HG02885 (cell line): ENCODE results near the gene AP2M1.

Experiments used
- ATAC-seq: cut with Tn5 transposase; IDR thresholded peaks from one replicate; pipeline ENCODE4 v1.9.1; 2021; ENCODE audit warnings: mild to moderate bottlenecking; ENCODE audit not compliant: unreplicated experiment, poor library complexity

AP2M1 gene

DNA sequence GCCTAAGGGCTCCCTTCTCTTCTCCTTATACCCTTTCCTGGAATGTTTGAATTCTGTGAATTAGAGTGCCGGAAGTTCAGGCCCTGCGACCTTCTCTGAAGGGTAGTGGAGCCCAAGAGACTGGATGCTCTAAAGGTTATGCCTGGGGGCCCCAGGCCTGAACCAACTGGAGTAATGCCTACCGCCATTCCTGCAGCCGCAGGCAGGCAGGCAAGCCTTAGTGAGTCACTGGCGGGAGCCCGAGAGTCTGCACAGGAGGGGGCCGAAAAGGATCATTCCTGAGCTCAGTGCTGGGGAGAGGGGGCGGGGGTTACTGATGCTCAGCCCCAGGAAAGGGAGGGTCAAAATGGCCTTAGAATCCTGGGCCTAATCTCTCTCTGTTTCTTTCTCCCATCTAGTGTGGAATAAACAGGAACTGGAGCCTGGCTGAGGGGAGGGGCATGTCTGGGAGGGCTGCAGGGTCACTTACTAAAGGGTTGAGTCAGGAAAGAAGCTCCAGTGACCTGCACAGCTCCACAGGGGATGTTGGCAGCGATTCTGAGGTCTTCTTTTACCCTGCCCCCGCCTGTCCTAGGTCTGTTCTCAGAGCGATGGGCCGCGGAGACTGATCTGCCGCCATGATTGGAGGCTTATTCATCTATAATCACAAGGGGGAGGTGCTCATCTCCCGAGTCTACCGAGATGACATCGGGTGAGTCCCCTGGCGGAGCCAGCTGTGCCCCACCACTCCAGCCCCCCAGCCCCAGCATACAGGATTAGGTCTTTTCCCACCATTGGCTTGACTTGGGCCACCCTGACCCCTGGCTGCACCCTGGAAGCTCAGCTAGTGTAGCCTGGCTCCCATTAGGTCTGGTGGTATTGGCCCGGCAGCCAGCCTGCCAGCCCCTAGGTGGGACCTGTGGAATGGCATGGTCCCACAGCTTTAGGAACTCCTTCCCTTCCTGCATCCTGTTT, 2.0 kb downstream of the AP2M1 start:
- ATAC-seq = no peak

DNA sequence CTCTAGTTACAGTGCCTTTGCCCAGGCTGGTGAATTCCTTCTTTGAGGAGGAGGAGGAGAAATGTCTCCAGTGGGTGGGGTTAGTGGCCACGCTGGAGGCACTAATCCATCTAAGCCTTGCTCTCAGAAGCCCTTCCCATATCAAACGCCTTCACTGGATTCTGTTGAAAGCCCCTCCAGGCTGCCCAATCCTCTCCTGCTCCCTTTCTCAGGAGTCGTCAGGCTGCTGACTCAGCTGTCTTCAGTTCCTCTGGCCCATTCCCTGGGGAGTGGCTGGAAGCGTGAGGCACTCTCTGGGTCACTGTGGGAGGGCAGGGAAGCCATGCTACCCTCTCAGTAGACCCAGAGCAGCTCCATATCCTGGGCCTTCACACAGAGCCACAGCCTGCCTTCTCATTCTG, 2.7 kb downstream of the AP2M1 start:
- ATAC-seq = no peak

DNA sequence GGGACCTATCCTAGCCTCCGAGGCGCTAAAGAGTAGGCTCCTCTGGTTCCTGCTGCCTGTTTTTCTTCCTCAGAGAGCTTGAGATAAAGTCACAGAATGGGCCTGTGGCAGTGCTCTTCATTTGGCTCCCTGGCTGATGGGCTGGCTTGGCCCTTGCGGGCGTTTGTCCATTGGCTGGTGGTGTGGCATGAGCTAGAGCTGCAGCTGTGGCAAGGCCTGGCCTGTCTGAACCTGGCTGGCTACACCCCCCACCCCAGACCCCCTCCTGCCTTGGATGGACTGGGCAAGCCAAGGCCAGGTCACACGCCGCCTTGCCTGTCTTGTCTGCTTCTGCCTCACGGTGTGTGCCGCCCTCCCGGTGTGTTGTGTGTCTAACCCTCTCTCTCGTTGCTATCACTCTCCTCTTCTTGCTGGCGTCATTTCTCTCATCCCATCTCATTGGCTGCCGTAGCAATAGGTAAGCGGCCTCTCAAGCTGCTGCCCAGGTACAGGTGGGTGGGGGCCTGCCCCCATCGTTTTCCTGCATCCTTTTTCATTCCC, 3.2 kb downstream of the AP2M1 start:
- ATAC-seq = no peak

DNA sequence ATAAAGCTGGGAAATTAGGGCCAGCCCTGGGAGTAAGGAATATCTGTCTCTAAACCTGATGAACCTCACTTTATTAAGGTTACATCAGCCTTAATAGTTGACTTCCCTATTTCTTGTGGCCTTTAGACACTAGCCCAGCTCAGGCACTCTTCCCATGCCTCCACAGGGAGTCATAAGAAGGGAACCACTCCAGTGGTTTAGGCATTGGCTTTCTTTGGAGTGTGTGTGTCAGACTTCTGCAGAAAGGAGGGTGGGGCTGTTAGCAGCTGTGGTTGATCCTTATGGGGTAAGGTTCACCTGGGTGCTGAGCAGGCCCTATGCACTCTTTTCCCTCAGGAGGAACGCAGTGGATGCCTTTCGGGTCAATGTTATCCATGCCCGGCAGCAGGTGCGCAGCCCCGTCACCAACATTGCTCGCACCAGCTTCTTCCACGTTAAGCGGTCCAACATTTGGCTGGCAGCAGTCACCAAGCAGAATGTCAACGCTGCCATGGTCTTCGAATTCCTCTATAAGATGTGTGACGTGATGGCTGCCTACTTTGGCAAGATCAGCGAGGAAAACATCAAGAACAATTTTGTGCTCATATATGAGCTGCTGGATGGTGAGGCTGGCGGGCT, 4.0 kb downstream of the AP2M1 start:
- ATAC-seq = no peak

DNA sequence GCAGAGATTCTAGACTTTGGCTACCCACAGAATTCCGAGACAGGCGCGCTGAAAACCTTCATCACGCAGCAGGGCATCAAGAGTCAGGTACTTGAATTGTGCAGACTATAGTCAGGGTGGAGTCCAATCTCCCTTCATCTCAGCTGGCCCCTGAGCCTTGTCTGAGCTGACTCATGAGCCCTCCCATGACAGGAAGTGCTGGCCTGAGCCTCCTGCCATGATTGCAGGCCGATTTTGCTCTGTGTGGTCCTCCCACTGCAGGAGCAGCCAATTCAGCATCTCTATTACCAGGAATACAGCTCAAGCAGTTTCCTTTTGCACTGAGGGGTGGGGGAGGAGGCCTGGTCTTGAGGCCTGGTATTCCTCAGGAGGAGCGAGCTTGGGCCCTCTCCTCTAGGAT, 5.5 kb downstream of the AP2M1 start:
- no peak for ATAC-seq

GRCh38 chr3:184181596-184181995, 6.9 kb downstream of the AP2M1 start:
- no peak for ATAC-seq

DNA sequence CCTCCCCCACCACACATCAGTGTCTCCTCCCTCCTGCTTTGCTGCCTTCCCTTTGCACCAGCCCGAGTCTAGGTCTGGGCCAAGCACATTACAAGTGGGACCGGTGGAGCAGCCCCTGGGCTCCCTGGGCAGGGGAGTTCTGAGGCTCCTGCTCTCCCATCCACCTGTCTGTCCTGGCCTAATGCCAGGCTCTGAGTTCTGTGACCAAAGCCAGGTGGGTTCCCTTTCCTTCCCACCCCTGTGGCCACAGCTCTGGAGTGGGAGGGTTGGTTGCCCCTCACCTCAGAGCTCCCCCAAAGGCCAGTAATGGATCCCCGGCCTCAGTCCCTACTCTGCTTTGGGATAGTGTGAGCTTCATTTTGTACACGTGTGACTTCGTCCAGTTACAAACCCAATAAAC, 9.0 kb downstream of the AP2M1 start:
- no peak for ATAC-seq

DNA sequence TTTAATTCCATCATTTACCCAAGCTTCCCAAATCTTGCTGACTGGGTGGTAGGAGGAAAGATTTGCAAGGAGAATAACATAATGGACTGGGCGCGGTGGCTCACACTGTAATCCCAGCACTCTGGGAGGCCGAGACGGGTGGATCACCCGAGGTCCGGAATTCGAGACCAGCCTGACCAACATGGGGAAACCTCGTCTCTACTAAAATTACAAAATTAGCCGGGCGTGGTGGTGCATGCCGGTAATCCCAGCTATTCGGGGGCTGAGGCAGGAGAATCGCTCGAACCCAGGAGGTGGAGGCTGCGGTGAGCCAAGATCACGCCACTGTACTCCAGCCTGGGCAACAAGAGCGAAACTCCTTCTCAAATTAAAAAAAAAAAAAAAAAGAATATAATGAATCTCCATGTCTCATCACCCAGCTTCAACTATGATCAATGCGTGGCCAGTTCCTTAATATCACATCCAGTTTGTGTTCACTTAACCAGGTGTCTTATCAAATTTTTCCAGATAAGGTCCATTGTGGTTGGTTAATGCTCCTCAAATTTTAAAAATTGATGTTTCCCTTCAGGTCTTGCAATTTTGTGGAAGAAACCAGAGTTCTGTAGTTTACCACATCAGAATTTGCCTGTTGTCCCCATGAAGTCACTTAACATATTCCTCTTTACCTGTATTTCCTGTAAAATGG, 10.0 kb downstream of the AP2M1 start:
- no peak for ATAC-seq

DNA sequence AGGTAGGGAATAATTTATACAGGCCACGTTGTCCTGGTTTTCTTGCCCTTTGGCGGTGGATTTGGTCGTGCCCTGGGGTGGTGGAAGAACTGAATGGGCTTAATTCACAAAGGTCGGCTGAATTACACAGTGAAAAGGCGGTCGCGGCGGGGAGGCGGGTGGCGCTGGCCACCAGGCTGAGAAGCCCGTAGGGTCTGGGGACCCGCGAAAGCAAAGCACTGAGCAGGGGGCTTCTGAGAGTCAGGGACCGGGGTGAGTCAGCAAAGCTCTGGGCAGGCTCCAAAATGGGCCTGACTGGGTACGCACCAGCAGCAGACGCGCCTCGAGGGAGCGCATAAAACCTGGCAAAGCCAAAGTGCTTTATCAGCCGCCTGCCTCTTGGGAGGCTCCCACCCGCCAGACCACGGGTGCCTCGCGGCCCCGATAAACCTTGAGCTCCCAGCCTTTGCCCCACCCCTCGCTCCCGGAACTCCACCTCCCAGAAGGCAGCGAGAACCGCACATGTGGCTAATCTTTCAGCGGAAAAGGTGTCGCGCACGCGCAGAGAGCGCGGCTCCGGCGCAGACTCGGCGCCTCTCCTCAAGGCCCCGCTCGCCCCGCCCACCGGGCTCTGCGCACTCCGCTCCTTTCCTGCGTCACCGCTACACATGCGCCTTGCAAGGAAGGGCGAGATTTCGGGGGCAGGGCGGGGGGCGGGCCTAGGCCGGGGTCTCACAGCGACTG, 11.0 kb downstream of the AP2M1 start:
- ATAC-seq = peak; percentile 94

GRCh38 chr3:184186184-184186901, 11.7 kb downstream of the AP2M1 start, which contains the start of gene ABCF3:
TSS of gene ABCF3 (plus strand) at chr3:184186199. CDS start at chr3:184186208, 9 bp downstream.
- ATAC-seq = peak; percentile 23

- ATAC-seq = no peak
Observed at GRCh38 chr3:184186902-184187207, 12.2 kb downstream of the AP2M1 start.

DNA sequence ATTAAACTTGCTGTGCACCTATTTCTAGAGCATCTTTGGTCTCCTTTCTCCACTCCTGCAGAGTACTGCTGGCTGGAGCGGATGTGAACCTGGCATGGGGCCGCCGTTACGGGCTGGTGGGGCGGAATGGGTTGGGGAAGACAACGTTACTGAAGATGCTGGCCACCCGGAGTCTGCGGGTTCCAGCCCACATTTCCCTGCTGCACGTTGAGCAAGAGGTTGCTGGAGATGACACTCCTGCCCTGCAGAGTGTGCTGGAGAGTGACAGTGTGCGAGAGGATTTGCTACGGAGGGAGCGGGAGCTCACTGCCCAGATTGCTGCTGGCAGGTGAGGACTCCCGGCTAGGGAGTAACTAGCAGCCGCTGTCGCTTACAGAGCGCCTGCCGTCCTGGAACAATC, 13.4 kb downstream of the AP2M1 start:
- ATAC-seq = no peak

GRCh38 chr3:184189421-184189820, 14.8 kb downstream of the AP2M1 start:
- no peak for ATAC-seq

DNA sequence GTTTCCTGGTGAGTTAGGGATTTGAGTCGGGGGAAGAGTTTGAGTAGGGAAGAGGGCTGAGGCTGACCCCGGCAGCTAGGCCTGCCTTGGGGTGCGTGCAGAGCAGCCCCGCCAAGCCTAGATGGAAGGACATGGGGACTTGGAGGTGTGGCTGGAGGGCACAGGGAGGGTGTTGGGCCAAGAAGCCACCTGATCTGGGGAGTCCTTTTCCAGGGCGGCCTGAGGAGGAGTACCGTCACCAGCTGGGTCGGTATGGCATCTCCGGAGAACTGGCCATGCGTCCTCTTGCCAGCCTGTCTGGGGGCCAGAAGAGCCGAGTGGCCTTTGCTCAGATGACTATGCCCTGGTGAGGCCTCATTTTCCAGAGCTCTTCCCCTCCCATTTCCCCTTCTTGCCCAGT, 18.2 kb downstream of the AP2M1 start:
- ATAC-seq = no peak

- ATAC-seq = no peak
Observed at GRCh38 chr3:184193991-184194539, 19.4 kb downstream of the AP2M1 start.

- no peak for ATAC-seq
Observed at GRCh38 chr3:184196536-184196935, 21.9 kb downstream of the AP2M1 start.

DNA sequence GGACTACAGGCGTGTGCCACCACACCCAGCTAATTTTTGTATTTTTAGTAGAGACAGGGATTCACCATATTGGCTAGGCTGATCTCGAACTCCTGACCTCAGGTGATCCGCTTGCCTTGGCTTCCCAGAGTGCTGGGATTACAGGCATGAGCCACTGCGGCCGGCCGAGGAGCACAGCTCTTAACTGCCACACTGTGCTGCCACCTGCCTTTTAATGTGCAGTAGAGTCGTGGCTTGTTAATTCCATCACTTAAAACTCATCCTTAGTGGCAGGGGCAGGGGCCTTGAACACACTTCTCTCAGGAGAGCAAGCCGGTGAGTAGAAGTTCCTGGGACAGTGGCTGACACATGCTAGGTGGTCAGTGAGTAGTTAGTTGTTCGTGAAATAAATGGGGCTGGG, 23.9 kb downstream of the AP2M1 start:
- ATAC-seq = no peak

GRCh38 chr3:184200825-184201224, 26.2 kb downstream of the AP2M1 start:
- ATAC-seq = no peak

- ATAC-seq = no peak
Observed at GRCh38 chr3:184203526-184203925, 28.9 kb downstream of the AP2M1 start.
